Astrocyte of the hippocampus (primary cell): ENCODE data around the gene SFMBT1.
A peak's percentile ranks its signal among the peaks of the same experiment; 100 is the strongest.

Experiments used
- DNase-seq: peaks from one replicate; pipeline ENCODE4 v3.0.0; 2011; ENCODE audit warnings: low read depth, low spot score

Gene SFMBT1

DNA sequence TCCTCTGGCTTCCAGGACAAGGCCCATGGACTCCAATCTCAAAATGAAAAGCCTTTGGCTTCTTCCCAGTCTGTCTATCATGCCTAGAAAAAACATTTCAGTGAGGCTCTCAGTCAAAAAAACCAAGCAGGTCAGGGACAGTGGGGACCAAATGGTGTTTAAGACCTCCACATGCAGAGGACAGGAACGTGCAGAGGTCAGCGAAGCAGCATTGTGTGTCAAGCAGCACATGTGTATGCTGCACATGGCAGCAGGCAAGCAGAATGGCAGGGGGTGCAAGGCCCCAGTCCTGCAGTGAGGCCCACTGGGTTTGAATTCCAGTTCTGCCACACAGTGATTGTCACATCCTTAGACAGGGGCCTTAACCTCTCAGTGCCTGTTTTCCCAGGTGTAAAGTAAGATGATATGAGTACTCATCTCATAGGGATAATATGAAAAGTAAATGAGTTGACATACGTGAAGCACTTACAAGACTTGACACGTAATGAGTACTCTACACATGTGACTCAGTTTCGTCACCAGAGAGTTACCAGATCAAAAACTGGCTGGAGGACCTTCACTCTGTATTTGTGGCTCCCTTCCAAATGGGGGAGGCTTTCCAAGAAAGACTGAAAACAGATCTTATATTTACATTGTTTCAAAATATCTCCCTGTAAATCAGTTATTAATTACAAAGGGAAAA is 159.7 kb downstream of the SFMBT1 start:
- DNase-seq = no peak

GRCh38 chr3:52882377-52882776 is 163.5 kb downstream of the SFMBT1 start:
- no peak for DNase-seq

DNA sequence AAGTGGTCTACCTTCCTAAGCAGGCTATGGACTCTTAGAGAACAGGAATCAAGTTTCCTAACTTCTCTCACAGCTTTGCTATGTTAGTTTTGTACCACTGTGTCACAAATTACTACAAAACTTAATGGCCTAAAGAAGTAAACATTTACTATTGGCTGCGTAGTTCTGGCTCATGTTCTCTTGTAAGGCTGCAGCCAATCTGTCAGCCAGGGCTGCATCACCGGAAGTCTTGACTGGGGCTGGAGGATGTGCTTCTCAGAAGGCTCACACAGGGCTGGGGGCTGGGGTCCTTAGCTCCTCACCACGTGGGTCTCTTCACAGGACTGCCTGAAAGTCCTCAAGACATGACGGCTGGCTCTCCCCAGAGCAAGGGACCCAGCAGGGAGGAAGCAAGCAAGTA is 164.0 kb downstream of the SFMBT1 start:
- DNase-seq = no peak

DNA sequence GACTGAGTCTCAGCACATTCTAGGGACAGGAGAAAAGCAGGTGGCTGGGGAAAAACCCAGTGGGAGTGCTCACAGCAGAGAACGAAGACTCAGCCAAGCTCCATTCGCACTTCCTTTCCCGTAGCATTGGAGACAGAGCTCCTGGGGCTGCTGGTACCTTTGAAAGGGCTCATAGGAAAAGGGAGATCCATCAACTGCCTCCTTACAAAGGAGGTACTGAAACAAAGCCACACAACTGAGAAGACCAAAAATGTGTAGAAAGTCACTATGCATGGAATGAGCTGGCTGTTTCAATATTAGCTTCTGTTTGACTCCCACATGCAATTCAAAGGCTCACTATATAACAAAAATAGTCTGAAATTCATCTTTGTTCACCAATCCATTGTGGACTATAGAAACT is 165.4 kb downstream of the SFMBT1 start:
- DNase-seq = no peak

- no peak for DNase-seq
Measured at GRCh38 chr3:52880047-52880446, 165.8 kb downstream of the SFMBT1 start.

DNA sequence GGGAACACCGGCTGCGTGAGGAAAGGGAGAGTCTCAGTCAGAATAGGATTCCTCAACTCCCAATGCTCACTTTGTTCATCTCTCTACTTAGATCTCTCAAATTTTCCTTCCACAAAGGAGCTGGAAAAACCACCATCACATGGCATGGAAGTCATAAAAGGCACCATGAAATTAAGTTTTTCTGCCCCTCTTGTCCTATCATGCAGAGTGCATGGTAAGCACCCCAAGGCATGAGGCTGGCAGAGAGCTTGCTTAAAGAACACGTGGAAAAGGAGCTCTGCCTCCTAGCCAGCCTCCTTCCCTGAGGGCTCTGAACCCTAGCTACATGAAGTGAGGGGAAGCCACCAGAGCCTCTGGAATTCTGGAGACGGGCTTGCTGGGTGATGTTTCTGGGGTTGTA is 166.3 kb downstream of the SFMBT1 start:
- DNase-seq = no peak

GRCh38 chr3:52879090-52879489 is 166.8 kb downstream of the SFMBT1 start:
- DNase-seq = no peak

GRCh38 chr3:52877085-52877484 is 168.8 kb downstream of the SFMBT1 start:
- no peak for DNase-seq

DNA sequence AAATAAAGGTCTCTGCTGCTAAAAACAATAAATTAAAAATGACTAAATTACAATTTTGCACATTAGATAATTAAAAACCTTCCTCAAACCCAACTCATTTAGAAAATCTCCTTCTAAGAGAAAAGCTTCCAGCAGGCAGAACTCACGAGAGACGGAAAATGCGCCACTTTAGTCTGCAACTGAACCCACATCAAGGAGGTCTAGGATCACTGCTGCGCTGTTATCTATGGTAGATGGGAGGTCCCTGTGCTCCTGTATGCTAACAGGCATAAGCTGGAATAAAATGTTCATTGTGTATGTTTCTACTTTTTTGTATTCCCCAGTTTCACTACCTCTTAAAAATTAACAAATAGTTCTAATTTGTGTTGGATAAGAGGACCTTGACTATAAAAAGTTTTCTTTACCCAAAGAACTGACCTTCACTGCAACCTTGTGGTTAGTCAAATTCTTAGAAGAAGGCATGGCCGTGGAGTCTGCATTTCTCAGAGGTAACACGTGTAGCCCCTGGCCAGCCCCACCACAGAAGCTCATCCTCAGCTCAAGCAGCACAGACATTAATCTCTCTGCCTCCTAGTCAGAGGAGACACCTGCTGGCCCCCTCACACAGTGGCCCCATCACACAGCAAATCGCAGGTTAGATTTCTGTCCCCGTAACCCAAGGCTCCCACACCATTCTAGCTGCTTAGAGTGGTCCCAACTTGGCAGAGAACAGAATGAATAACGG is 170.8 kb downstream of the SFMBT1 start:
- DNase-seq = no peak

- no peak for DNase-seq
Measured at GRCh38 chr3:52874160-52874701, 171.6 kb downstream of the SFMBT1 start.

GRCh38 chr3:52873433-52874159 is 172.3 kb downstream of the SFMBT1 start:
- peak; percentile 44 for DNase-seq

- no peak for DNase-seq
Measured at GRCh38 chr3:52872245-52872644, 173.6 kb downstream of the SFMBT1 start.

DNA sequence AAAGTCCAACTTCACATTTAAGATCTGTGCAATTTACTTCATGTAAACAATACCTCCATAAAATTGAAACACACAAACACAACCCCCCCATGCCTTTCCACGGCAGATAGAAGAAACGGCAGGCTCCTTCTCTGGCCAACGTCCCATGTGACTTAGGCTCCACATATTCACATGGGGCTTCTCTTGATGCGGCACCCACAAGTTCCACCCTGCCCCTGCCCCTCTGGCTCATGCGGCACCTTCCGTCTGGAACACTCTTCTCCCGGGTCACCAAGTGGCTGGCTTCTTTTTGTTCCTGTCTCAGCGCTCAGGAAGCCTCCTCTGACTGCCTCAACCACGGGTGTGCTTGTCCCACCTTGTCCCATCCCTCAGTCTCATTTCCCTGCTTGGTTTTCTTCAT is 174.1 kb downstream of the SFMBT1 start:
- DNase-seq = no peak

DNA sequence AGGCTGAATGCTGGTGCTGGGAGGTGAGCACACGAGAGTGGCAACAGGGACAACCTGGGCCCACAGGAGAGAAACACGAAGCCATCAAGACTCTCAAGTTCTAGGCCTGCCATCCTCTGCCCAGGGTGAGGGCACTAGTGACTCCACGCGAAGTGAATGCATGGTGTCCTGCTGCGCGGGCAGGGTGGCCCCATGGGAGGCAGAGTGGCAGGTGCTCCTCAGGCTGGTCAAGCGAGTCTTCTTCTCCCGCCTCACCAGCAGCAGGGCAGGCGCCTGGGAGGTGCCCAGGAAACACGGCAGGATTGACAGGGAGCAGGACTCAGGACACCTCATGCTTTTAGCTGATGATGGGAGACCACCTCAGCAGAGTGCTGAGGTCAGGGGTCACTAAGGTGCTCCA is 175.4 kb downstream of the SFMBT1 start:
- no peak for DNase-seq

DNA sequence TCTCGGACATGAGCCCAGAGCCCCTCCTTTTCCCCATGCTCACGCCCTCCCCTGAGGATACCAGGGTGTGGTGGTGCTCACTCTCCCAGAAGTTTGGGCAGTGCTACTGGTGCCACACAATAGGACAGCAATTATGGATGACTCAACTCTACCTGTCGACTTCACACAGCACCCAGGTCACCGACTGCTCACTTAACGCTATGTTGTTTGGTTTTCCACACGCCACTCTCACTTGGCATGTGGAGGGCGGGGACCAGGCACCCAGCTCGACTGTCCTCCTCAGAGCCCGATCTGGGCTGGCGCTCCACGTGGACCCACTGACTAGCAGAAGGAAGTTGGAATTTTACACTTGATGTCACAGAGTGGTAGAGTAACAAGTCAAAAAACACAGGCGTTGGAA is 179.4 kb downstream of the SFMBT1 start:
- no peak for DNase-seq

DNA sequence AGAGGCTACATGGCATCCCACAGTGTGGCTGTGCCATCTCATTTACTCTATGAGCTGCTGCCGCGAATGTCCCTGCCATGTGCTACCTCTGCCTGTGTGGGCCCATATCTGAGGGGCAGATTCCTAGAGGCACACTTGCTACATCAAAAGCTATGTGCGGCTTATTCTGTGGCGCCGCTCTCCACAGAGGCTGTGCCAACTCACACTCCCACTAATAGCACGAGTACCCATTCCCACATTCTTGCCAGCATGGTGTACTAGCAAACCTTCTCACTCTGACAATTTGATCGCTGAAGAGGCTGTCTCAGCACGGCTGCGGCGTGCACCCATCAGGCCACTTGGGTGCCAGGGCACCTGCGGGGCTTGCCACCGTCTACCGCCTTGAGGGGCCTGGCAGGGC is 179.9 kb downstream of the SFMBT1 start:
- no peak for DNase-seq

DNA sequence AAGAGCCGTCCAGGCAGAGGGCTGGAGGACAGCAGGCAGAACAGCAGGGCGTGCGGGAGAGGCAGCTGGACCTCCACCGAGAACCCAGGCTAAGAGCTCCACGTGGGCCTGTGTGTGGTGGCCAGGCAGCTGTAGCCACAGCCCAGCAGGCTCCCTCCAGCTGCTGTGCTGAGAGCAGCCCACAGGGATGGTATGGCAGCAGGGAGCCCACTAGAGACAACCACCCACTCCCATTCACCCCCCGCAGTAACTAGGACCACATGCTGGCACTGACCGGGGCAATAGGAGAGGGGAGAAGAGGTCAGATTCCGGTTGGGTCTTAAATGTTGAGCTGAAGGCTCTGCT is 185.5 kb downstream of the SFMBT1 start:
- no peak for DNase-seq

GRCh38 chr3:52859686-52860423 is 186.0 kb downstream of the SFMBT1 start:
- DNase-seq = no peak

DNA sequence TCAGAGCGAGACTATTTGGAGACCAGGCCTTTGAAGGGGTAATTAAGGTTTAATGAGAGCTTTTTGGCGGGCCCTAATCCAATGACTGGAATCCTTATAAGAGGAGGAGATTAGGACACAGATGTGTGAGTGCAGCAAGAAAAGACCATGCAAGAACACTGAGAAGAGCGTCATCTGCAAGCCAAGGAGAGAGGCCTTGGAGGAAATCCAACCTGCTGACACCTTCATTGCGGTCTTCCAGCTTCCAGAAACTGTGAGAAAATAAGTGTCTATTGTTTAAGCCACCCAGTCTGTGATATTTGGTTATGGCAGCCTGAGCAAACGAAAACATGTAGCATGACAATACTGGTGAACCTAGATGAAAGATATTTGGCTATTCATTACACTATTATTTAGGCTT is 188.0 kb downstream of the SFMBT1 start:
- no peak for DNase-seq

DNA sequence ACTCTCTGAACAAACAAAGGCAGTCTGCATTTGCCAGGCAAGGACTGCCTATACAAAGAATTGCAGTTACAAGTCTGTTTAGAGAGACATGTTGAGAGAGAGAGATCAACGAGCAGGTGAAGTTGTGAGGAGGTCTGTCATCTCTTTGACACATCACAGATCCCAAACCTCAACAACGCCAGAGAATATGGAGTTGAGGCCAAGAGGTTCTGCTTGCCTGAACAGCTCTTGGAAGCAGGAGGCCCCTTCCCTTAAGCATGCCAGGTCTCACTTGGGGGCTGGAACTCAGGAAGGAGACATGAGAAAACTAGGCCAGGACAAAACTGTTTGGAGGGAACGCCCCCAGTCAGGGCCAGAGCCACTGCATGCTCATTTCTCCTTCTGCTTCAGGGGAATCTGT is 188.7 kb downstream of the SFMBT1 start:
- DNase-seq = no peak

DNA sequence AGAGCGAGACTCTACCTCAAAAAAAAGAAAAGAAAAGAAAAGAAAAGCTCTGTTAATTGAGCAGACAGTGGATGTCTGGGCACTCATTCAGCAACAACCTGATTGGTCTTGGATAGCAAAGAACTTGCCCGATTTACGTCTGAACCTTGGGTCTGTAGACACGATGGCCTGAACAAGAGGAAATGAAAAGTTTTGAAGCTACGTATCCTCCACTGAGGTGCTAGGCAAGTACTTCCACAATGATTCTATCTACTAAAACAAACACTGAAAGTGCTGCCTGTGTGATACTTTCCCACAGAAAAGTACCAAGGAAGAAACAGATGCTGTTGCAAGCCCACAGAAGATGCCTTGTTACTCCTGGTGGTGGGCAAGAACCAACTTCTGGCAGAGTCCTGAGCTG is 189.2 kb downstream of the SFMBT1 start:
- no peak for DNase-seq

GRCh38 chr3:52854013-52854412 is 191.9 kb downstream of the SFMBT1 start:
- DNase-seq = peak; percentile 18
